ENCODE measurements around the gene CPVL. TPM values are rescaled to one million over a fixed set of nuclear protein-coding genes. Genes with fewer than 3 reads are reported as not detected.

CPVL gene
- total and polyA plus RNA-seq, 2 of the 8 experiments (the other 6 are each of a cell fraction or from before 2014, with no cell fraction given) = 40.0 to 55.0 TPM

DNA sequence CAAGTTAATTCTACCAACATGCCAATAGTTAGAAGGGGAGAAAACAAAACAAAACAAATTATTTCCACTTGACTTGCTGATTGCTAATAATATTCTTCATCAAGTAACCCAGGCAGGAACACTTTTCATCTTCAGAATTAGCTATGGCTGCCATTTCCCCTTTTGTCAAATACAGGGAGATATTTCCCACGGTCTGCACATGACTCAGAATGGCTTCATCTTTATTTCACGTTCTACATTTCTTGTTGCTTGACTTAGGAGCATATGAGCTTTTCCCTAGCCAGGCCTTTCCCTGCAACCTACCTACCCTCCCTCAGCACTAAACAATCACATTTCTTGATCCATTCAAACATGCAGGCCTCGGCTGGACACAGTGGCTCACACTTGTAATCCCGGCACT is 6.5 kb downstream of the CPVL start:
- no peak overlapping the region for H3K56ac ChIP-seq (replicated peaks; ENCODE audit: insufficient read length, low read depth, low read length)
- DNase-seq (ENCODE audit: low read depth in 1 of 2, low spot score in 2 of 2) = no peak
- POLR2A ChIA-PET (ENCODE audit: partially characterized antibody) = no interaction called here
- H2BK15ac ChIP-seq (ENCODE audit: low read length) = no peak overlapping the region
- no peaks in the 10 kb centered on the region for H3K23me2 ChIP-seq (ENCODE audit: low read depth, low read length)
- H3K14ac ChIP-seq (ENCODE audit: insufficient read length) = no peak overlapping the region
- H3K4me3 ChIP-seq (ENCODE audit: extremely low read depth in 1 of 4, insufficient read depth in 2 of 4, low read depth in 3 of 4, low read length in 4 of 4) = no peak overlapping the region
- no peak overlapping the region for H3K23ac ChIP-seq (ENCODE audit: insufficient read length)
- no peak overlapping the region for H2BK12ac ChIP-seq (ENCODE audit: low read depth, low read length)
- no peak overlapping the region for H2AK5ac ChIP-seq (ENCODE audit: low read depth, low read length)
- H4K20me1 ChIP-seq (replicated peaks in 1 of 2; ENCODE audit: control insufficient read depth in 1 of 2, insufficient read depth in 2 of 2, low read length in 2 of 2) = no peaks in the 10 kb centered on the region
- no peak overlapping the region for H3K4ac ChIP-seq (replicated peaks; ENCODE audit: insufficient read length, low read depth, low read length)
- H2AFZ ChIP-seq (ENCODE audit: low read length) = no peak overlapping the region
- no peak overlapping the region for H4K5ac ChIP-seq (ENCODE audit: insufficient read length, low read depth, low read length)
- no peak overlapping the region for H4K8ac ChIP-seq (ENCODE audit: extremely low read depth, insufficient read depth, low read length)
- H3K4me2 ChIP-seq (ENCODE audit: insufficient read depth in 1 of 2, low read depth in 2 of 2, low read length in 2 of 2) = no peak overlapping the region
- H2BK20ac ChIP-seq (ENCODE audit: low read length) = no peak overlapping the region
- H4K91ac ChIP-seq (replicated peaks; ENCODE audit: insufficient read length, low read length) = no peak overlapping the region
- H2BK120ac ChIP-seq (replicated peaks; ENCODE audit: low read depth, low read length) = no peak overlapping the region
- H3K27ac ChIP-seq (ENCODE audit: low read depth, low read length) = no peak overlapping the region
- FAIRE-seq = no peak
- no peaks in the 10 kb centered on the region for H3K4me1 ChIP-seq (replicated peaks in 1 of 4; ENCODE audit: control insufficient read depth in 3 of 4, insufficient read depth in 4 of 4, low read length in 3 of 4)
- no peaks in the 10 kb centered on the region for H3K79me2 ChIP-seq (ENCODE audit: control insufficient read depth in 1 of 2, insufficient read depth in 2 of 2, low read length in 2 of 2)
- TF ChIP-seq CBX5 (IDR thresholded peaks at IDR 0.05; ENCODE audit: low read depth, low read length) (no peak), EP300 (IDR thresholded peaks at IDR 0.05; ENCODE audit: borderline replicate concordance in 1 of 2, low read depth in 2 of 2, low read length in 2 of 2) (no peak), SP4 (IDR thresholded peaks at IDR 0.05; ENCODE audit: low read length) (no peak), KDM5A (IDR thresholded peaks at IDR 0.05; ENCODE audit: low read length) (no peak), SP1 (IDR thresholded peaks at IDR 0.05; ENCODE audit: low read depth, low read length) (no peak), CTBP2 (IDR thresholded peaks at IDR 0.05; ENCODE audit: borderline replicate concordance, insufficient read depth, insufficient read length, low read length) (no peak), SIRT6 (IDR thresholded peaks at IDR 0.05; ENCODE audit: low read length) (no peak), RNF2 (IDR thresholded peaks at IDR 0.05; ENCODE audit: borderline replicate concordance, low read depth, low read length, missing control alignments, poor library complexity, severe bottlenecking) (no peak), NANOG (IDR thresholded peaks at IDR 0.05; ENCODE audit: insufficient read depth, low read depth, low read length, poor library complexity, severe bottlenecking) (no peak)
- H3K36me3 ChIP-seq (ENCODE audit: control insufficient read depth in 2 of 4, insufficient read depth in 4 of 4, low read length in 3 of 4) = no peaks in the 10 kb centered on the region
- no peak overlapping the region for H2BK5ac ChIP-seq (ENCODE audit: low read depth, low read length)
- WGBS, 2 experiments (ENCODE audit: extremely low coverage in 1 of 2, insufficient coverage in 1 of 2, insufficient read length in 1 of 2, insufficient replicate concordance in 2 of 2, low coverage in 1 of 2, low lambda C conversion rate in 2 of 2, missing lambda C conversion rate in 1 of 2) = 88% methylated on average over 4 of the region's 4 CpGs; no CpG with 5 or more reads in 1 of the 2 experiments
- H3K79me1 ChIP-seq (ENCODE audit: low read depth, low read length) = no peaks in the 10 kb centered on the region
- H3K9me3 ChIP-seq (ENCODE audit: insufficient read depth in 2 of 2, low read depth in 1 of 2, low read length in 1 of 2) = no peaks in the 10 kb centered on the region
- no peaks in the 10 kb centered on the region for H3K27me3 ChIP-seq (replicated peaks in 1 of 4; ENCODE audit: control insufficient read depth in 3 of 4, extremely low read depth in 1 of 4, insufficient read depth in 3 of 4, low read length in 3 of 4)
- H3K18ac ChIP-seq (ENCODE audit: extremely low read depth, low read length) = no peak overlapping the region
- CTCF ChIA-PET (ENCODE audit: partially characterized antibody) = interaction anchor here (1.0 to 1.7 kb wide), 2 partner anchors 26 to 212 kb away, joined by 3 to 5 read pairs; no protein-coding TSS in a partner anchor
- no peak overlapping the region for H3K9ac ChIP-seq (replicated peaks in 1 of 4; ENCODE audit: extremely low read depth in 1 of 4, low read depth in 3 of 4, low read length in 3 of 4)

Measured in H1 (cell line).